HG03196 (cell line): ENCODE measurements around the gene SLC35D2.

Experiments used
- ATAC-seq: cut with Tn5 transposase; IDR thresholded peaks from one replicate; pipeline ENCODE4 v1.9.1; 2021; ENCODE audit not compliant: unreplicated experiment

Gene SLC35D2

GRCh38 chr9:96383165-96383942 lies at the start of gene SLC35D2:
TSS of gene SLC35D2 (minus strand) at chr9:96383711. CDS start at chr9:96383634, 77 bp downstream.
- ATAC-seq = no peak

DNA sequence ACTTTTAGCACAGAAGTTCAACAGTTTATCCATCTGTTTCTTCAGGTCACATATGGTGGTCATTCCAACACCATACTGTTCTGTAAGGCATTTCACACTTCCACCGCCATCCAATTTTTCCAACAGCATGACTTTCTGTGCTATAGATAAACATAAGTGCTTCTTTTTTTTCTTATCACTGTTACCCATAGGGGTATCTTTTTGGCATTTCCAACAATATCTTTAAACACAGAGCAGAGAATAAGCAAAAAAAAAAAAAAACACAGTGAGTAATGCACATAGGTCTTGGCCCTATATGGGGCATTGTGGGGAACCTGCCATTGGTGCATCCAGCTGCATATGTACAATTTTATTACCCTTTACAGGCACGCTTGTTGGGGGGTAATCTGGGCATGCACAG lies 46.9 kb upstream of the SLC35D2 start:
- no peak for ATAC-seq

GRCh38 chr9:96429732-96430131 lies 46.2 kb upstream of the SLC35D2 start:
- no peak for ATAC-seq

DNA sequence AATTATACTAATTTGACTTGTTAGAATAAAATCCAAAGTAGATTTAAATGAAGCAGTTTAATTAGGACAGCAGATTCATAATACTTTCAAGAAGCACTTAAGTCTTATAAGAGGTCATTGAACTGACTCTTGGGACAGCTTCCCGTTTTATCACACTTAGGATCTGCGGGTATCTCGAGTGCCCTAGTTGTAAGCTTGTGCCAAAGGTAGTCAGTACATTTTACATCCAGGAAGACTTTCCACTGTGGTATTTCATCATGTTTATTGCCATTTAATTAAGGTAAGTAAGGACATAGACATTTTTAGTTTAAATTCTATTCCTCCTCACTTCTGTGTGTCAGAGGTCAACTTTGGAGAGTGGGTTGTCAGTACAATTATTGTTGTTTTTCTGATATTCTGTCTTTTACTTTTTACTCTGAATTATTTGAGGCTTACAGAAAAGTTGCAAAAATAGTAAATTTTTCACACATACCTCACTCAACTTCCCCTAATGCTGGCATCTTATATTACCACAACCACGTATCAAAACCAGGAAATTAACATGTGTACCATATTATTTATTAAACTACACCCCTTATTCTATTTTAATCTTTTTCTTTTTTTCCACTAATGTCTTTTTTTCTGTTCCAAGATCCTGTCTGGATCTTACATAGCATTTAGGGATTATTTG lies 42.1 kb upstream of the SLC35D2 start:
- ATAC-seq = no peak

DNA sequence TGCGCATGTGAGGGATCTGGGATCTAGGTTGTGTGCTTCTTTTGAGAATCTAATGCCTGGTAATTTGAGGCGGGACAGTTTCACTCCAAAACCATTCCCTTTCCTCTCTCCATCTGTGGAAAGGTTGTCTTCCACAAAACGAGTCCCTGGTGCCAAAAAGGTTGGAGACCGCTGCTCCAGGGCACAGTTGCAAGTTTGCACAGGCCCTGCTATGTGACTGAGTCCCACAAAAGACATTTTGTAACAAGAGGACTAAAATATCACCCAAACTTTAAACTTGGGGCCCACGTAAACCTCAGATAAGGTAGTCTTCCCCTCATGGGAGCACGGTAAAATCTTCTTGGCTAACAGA lies 40.5 kb upstream of the SLC35D2 start:
- no peak for ATAC-seq

- no peak for ATAC-seq
Measured at GRCh38 chr9:96423322-96423984, 39.9 kb upstream of the SLC35D2 start.

GRCh38 chr9:96420468-96421219 lies 37.1 kb upstream of the SLC35D2 start:
- no peak for ATAC-seq

GRCh38 chr9:96419691-96419969 lies 36.1 kb upstream of the SLC35D2 start:
- ATAC-seq = no peak

DNA sequence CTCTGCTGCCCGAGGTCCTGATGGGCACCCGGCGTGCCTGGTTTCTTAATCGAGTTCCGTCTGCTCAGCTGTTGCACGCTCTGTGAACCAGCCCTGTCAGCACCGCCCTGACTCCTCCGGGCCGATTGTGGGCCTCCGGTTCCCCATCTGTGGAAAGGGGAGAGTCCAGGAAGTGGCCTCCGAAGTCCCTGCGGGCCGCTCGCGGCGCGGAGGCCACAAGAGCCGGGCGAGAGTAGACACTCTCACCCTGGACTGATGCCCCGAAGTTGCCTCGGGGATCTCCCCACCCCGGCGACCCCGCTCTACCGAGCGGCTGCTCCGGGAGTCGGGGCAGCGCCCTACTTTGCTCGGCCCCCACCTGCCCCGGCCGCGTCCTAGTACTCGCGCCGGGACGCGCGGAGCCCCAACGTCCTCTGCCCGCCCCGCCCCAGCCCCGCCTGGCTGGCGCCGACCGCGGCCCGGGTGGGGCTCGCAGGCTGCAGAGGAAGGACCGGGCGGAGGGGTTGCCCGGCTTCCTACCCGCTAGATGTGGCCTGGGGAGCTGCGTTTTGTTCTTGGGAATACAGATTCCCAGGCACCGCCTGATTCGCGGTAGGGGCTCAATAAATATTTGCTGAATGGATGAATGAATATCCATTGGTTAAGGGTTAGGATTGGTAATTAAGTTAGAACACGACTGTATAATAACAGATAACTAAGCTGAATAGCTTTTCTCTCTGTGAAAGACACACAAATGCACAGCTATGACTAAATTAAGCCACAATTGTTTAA lies 35.6 kb upstream of the SLC35D2 start:
- ATAC-seq = peak; percentile 32

DNA sequence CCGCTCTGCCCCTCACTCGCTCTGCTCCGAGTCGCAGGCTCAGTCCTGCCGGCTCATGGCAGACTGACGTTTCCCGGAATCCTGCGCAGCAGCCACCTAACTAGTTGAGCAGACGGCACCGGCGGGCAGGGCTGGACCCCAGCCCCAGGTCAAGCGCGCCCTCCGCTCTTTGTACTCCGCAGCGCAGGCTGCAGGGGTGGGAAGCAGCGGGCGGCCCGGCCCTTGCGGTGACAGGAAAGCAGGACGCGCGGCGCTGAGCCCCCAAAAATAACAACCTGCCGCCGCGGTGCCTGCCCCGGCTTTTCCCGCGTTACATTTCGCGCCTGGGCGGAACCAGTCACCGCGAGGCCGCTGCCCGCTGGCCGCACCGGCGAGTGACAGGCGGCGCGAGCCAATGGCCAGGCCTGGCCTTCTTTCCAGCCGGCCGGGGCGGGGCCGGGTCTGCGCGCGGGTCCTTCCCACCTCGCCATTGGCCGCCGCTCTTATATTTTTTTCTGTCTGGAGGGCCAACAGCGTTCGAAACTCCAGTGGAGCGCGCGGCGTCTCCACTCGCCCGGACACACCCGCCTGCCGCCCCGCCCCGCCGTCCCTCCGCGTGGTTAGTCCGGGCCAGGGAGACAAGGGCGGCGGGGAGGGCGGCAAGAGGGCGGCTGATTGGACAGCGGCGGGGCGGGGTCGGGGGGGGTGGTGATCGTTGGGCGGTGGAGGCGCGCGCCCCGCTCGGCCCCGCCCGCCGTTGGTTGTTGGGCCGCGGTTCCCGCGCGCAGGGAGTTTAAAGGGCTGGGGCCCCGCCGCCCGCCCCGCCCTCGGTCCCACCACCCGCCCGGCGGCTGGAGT lies 34.8 kb upstream of the SLC35D2 start, which contains the start of gene ZNF367:
Gene ZNF367, minus strand, starts transcription at position 288 of the 837 bp plus-strand sequence. CDS start 338 bp downstream, outside the sequence.
- peak; percentile 61 for ATAC-seq

DNA sequence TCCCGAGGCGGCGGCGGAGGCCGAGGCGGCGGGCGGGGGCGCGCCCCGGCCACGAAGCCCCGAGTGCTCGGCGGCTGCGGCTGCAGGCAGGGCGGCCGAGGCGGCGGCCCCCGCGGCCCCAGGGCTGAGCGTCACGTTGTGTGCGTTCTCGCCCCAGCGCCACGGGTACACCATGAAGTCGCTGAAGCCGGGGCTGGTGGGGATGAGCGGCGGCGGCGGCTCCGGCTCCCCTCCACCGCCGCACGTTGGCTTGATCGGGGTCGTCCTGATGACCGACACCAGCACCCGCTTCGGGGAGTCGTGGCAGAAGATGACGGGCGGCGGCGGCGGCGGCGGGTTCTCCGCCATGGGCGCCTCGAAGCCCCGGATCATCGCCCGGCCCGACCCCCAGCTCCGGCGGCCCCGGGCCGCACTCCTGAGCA lies 34.2 kb upstream of the SLC35D2 start:
- no peak for ATAC-seq

DNA sequence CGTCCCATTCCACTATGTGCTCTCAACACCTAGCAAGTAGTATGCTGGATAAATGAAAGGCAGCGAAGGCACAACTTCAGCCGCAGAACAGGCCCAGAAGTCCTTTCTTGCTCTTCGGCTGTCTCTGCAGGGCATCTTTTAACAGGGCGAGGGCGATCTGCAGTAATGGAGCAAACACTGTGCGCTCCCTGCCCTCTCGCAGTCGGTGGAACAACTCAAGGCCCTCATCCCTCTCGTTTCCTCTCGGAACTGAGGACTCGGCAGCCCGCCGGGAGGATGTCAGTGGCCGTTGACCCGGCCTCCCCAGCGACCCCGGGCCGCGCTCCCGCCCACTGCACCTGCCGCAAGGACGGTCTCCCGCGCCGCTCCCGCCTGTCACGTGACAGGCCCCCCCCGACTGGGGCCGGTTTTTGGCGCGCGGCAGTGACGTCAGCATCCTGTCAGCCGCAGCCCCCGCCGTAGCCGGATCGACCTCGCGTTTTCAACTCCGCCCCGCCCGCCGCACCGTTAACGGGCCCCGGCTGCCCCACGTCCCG lies 33.6 kb upstream of the SLC35D2 start:
- peak; percentile 24 for ATAC-seq

DNA sequence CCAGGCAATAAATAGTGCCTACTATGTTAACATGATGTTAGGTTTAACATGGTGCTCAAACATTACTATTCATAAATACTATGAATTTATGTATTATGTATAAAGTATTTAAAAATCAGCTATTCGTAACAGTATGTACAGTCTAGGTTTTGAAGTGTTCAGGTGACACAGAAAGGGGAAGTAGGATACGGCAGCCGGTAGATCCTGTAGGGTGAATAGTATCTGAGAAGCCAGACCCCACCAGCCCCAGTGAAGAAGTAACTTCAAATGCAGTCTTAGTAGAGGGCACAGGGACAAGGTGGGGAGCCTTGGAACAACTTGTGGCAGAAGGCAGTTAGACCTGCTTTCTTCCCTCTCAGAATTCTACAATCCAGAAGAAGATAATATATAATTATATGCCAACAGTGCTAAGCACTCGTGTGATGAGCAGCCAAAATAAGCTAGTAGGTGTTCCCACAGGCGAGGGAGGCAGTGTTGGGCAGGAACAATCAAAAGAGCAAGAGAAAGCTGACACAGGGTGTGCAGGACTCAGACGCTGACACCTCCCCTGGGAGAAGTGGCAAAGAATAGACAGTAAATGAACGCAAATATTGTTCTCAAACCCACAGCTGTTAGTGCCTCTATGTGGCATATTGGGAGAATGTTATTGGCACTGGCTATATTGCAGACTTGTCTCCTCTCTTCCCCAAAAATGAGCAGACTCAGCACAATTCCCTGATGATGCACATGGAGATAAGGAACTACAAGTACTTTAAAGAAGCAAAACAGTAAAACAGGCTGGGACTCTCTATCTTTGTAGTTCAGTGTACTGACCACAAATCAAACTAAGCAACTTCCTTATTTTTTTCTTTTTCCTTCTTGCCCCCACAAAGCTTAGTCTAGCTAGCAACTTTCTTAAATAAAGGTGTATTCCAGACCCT lies 30.1 kb upstream of the SLC35D2 start:
- peak; percentile 23 for ATAC-seq

GRCh38 chr9:96412174-96412913 lies 28.8 kb upstream of the SLC35D2 start:
- ATAC-seq = no peak

GRCh38 chr9:96411129-96411838 lies 27.8 kb upstream of the SLC35D2 start:
- ATAC-seq = no peak

DNA sequence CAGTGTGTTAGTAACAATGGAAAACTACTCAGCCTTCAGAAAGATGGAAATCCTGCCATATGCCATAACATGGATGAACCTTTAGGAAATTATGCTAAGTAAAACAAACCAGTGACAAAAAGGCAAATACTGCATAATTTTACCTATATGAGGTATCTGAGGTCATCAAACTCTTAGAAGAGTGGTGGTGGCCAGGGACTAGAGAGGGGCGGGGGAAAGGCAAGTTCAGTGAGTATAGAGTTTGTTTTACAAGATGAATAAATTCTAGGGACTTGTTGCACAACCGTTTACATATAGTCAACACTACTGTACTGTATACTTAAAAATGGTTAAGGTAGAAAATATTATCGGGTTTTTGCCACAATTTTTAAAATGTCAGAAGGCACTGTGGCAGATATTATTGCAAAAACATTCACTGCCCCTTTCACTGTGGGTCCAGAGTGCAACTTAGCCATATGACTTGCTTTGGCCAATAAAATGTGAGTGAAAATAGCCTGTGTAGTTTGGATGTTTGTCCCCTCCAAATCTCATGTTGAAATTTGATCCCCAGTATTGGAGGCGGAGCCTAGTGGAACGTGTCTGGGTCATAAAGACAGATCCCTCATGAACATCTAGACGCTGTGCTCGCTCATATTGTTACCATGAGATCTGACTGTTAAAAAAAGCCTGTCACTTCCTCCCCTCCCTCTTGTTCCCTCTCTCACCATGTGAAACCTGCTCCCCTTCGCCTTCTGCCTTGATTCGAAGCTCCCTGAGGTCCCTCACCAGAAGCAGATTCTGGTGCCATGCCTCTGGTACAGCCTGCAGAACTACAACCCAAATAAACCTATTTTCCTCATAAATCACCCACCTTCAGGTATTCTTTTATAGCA lies 25.1 kb upstream of the SLC35D2 start:
- ATAC-seq = no peak
